ENCODE measurements around the gene ILRUN. TPM values are rescaled to one million over a fixed set of nuclear protein-coding genes. Genes with fewer than 3 reads are reported as not detected.

The ILRUN gene
- total and polyA plus RNA-seq, 2 of the 8 experiments (the other 6 are each of a cell fraction or from before 2014, with no cell fraction given) = 39.2 to 81.2 TPM

DNA sequence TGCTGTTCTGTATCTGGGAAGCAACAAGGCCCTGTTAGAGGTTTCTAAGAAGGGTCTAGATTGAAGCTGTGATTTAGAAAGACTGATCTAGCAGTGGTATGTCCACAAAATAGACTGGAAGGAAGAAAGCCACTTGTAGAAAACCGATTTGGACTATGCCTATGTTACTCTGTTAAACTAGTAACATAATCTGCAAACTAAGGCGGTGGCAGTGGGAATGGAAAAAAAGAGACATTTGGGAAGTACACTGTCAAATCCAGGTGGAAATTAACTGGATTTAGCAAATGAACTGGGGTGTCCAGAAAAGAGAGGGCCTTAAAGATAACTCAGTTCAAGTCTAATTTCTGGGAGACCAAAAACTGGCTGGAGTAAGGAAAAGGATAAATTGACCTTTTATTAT lies 11.6 kb downstream of the ILRUN start:
- H2AK5ac ChIP-seq (ENCODE audit: low read depth, low read length) = no peak overlapping the region
- no peak overlapping the region for H2BK5ac ChIP-seq (ENCODE audit: low read depth, low read length)
- no peak overlapping the region for H3K18ac ChIP-seq (ENCODE audit: extremely low read depth, low read length)
- no peak overlapping the region for H3K9ac ChIP-seq (replicated peaks in 1 of 4; ENCODE audit: extremely low read depth in 1 of 4, low read depth in 3 of 4, low read length in 3 of 4)
- H3K23me2 ChIP-seq (ENCODE audit: low read depth, low read length) = no peaks in the 10 kb centered on the region
- H3K4me1 ChIP-seq (replicated peaks in 1 of 4; ENCODE audit: control insufficient read depth in 3 of 4, insufficient read depth in 4 of 4, low read length in 3 of 4) = no peaks in the 10 kb centered on the region
- H3K23ac ChIP-seq (ENCODE audit: insufficient read length) = no peak overlapping the region
- H3K4ac ChIP-seq (replicated peaks; ENCODE audit: insufficient read length, low read depth, low read length) = no peak overlapping the region
- H3K4me3 ChIP-seq (ENCODE audit: extremely low read depth in 1 of 4, insufficient read depth in 2 of 4, low read depth in 3 of 4, low read length in 4 of 4) = no peak overlapping the region
- no peak overlapping the region for H2BK20ac ChIP-seq (ENCODE audit: low read length)
- peaks cover 3% of the 10 kb centered on the region; the same call in 1 of the 2 replicates for H3K79me1 ChIP-seq (ENCODE audit: low read depth, low read length)
- POLR2A ChIA-PET (ENCODE audit: partially characterized antibody) = interaction anchor here (0.6 kb wide), 1 partner anchor 9 kb away, joined by 3 read pairs; no protein-coding TSS in a partner anchor
- FAIRE-seq (no peak), DNase-seq (ENCODE audit: low read depth in 1 of 2, low spot score in 2 of 2) (no peak)
- no peaks in the 10 kb centered on the region for H3K9me3 ChIP-seq (ENCODE audit: insufficient read depth in 2 of 2, low read depth in 1 of 2, low read length in 1 of 2)
- H2BK15ac ChIP-seq (ENCODE audit: low read length) = no peak overlapping the region
- H4K91ac ChIP-seq (replicated peaks; ENCODE audit: insufficient read length, low read length) = no peak overlapping the region
- H2BK120ac ChIP-seq (replicated peaks; ENCODE audit: low read depth, low read length) = no peak overlapping the region
- no peak overlapping the region for H3K27ac ChIP-seq (ENCODE audit: low read depth, low read length)
- H4K20me1 ChIP-seq (replicated peaks in 1 of 2; ENCODE audit: control insufficient read depth in 1 of 2, insufficient read depth in 2 of 2, low read length in 2 of 2) = peaks cover 4 to 10% of the 10 kb centered on the region in 2 experiments
- WGBS, 2 experiments (ENCODE audit: extremely low coverage in 1 of 2, insufficient coverage in 1 of 2, insufficient read length in 1 of 2, insufficient replicate concordance in 2 of 2, low coverage in 1 of 2, low lambda C conversion rate in 2 of 2, missing lambda C conversion rate in 1 of 2) = 77% methylated on average over 2 of the region's 2 CpGs; no CpG with 5 or more reads in 1 of the 2 experiments
- H3K14ac ChIP-seq (ENCODE audit: insufficient read length) = no peak overlapping the region
- H3K27me3 ChIP-seq (replicated peaks in 1 of 4; ENCODE audit: control insufficient read depth in 3 of 4, extremely low read depth in 1 of 4, insufficient read depth in 3 of 4, low read length in 3 of 4) = no peaks in the 10 kb centered on the region
- H3K4me2 ChIP-seq (ENCODE audit: insufficient read depth in 1 of 2, low read depth in 2 of 2, low read length in 2 of 2) = no peak overlapping the region
- H3K56ac ChIP-seq (replicated peaks; ENCODE audit: insufficient read length, low read depth, low read length) = no peak overlapping the region
- H2AFZ ChIP-seq (ENCODE audit: low read length) = no peak overlapping the region
- H4K5ac ChIP-seq (ENCODE audit: insufficient read length, low read depth, low read length) = no peak overlapping the region
- H3K36me3 ChIP-seq (ENCODE audit: control insufficient read depth in 2 of 4, insufficient read depth in 4 of 4, low read length in 3 of 4) = no peaks in the 10 kb centered on the region
- CTCF ChIA-PET (ENCODE audit: partially characterized antibody) = no interaction called here
- H3K79me2 ChIP-seq (ENCODE audit: control insufficient read depth in 1 of 2, insufficient read depth in 2 of 2, low read length in 2 of 2) = peaks cover 0 to 73% of the 10 kb centered on the region in 2 experiments; a peak in 2 of 4 replicates
- no peak overlapping the region for H4K8ac ChIP-seq (ENCODE audit: extremely low read depth, insufficient read depth, low read length)
- H2BK12ac ChIP-seq (ENCODE audit: low read depth, low read length) = no peak overlapping the region
- TF ChIP-seq NANOG (IDR thresholded peaks at IDR 0.05; ENCODE audit: insufficient read depth, low read depth, low read length, poor library complexity, severe bottlenecking) = no peak
- no peak for TF ChIP-seq TCF12 (IDR thresholded peaks at IDR 0.05; ENCODE audit: low read depth, low read length)
- no peak for TF ChIP-seq HDAC6 (IDR thresholded peaks at IDR 0.05; ENCODE audit: low read depth, low read length)
